KOPT-K1 (cell line): ENCODE measurements around the gene VDAC1.
"Not testable (repeated sequence)": the region's sequence is repeated elsewhere in the genome, so short reads cannot be mapped to it uniquely, and the experiment has no call there.

Source experiments
- H3K27ac ChIP-seq: fragments of 200-600 bp; sonication (generic); 2 replicates; pipeline ENCODE4 v1.5.1; 2016; ENCODE audit warnings: antibody characterized with exemption, mild to moderate bottlenecking, low read depth, low read length; ENCODE audit not compliant: poor library complexity, severe bottlenecking
- H3K36me3 ChIP-seq: fragments of 200-600 bp; sonication (generic); 2 replicates; pipeline ENCODE4 v1.5.1; 2017; ENCODE audit warnings: antibody characterized with exemption, mild to moderate bottlenecking, low read length, moderate library complexity; ENCODE audit not compliant: insufficient read depth
- H3K9me3 ChIP-seq: fragments of 200-600 bp; sonication (generic); 2 replicates; pipeline ENCODE4 v1.5.1; 2017; ENCODE audit warnings: antibody characterized with exemption, low read length, mild to moderate bottlenecking; ENCODE audit not compliant: insufficient read depth, poor library complexity, severe bottlenecking

The VDAC1 gene

GRCh38 chr5:133969654-133970324, 35.0 kb downstream of the VDAC1 start:
- no peak overlapping the region for H3K27ac ChIP-seq
- no peaks in the 10 kb centered on the region for H3K9me3 ChIP-seq
- peaks cover 47% of the 10 kb centered on the region for H3K36me3 ChIP-seq

GRCh38 chr5:133968204-133968980, 36.4 kb downstream of the VDAC1 start, which contains the start of gene C5orf15:
Gene C5orf15, minus strand, starts transcription at chr5:133968625. Its CDS starts 41 bp downstream, at chr5:133968584.
- peaks cover 33% of the 10 kb centered on the region for H3K36me3 ChIP-seq
- H3K9me3 ChIP-seq: peaks cover 9% of the 10 kb centered on the region
- H3K27ac ChIP-seq: peak within 1 kb of the TSS; percentile 72

GRCh38 chr5:133967698-133968203, 37.0 kb downstream of the VDAC1 start:
- Histone ChIP-seq H3K9me3 (peaks cover 9% of the 10 kb centered on the region), H3K36me3 (peaks cover 26% of the 10 kb centered on the region), H3K27ac (peak overlapping the region; percentile 72)

- peaks cover 20% of the 10 kb centered on the region for H3K36me3 ChIP-seq
- no peak overlapping the region for H3K27ac ChIP-seq
- peaks cover 9% of the 10 kb centered on the region for H3K9me3 ChIP-seq
Observed at GRCh38 chr5:133967124-133967523, 37.7 kb downstream of the VDAC1 start.

GRCh38 chr5:133966090-133966489, 38.7 kb downstream of the VDAC1 start:
- H3K36me3 ChIP-seq: peaks cover 10% of the 10 kb centered on the region
- H3K27ac ChIP-seq: no peak overlapping the region
- peaks cover 9% of the 10 kb centered on the region for H3K9me3 ChIP-seq

- peaks cover 9% of the 10 kb centered on the region for H3K9me3 ChIP-seq
- H3K36me3 ChIP-seq: peaks cover 17% of the 10 kb centered on the region
- H3K27ac ChIP-seq: no peak overlapping the region
Observed at GRCh38 chr5:133963493-133964128, 41.2 kb downstream of the VDAC1 start.

GRCh38 chr5:133962801-133963476, 41.8 kb downstream of the VDAC1 start:
- H3K36me3 ChIP-seq: peaks cover 24% of the 10 kb centered on the region
- H3K27ac ChIP-seq: no peak overlapping the region
- peaks cover 9% of the 10 kb centered on the region for H3K9me3 ChIP-seq

GRCh38 chr5:133962131-133962530, 42.6 kb downstream of the VDAC1 start:
- no peak overlapping the region for H3K27ac ChIP-seq
- H3K9me3 ChIP-seq: peaks cover 9% of the 10 kb centered on the region
- H3K36me3 ChIP-seq: peaks cover 32% of the 10 kb centered on the region

GRCh38 chr5:133959643-133960042, 45.1 kb downstream of the VDAC1 start:
- H3K36me3 ChIP-seq: peaks cover 57% of the 10 kb centered on the region
- H3K9me3 ChIP-seq: peaks cover 9% of the 10 kb centered on the region
- H3K27ac ChIP-seq: no peak overlapping the region

GRCh38 chr5:133957591-133957990, 47.2 kb downstream of the VDAC1 start:
- H3K9me3 ChIP-seq: no peaks in the 10 kb centered on the region
- peaks cover 60% of the 10 kb centered on the region for H3K36me3 ChIP-seq
- H3K27ac ChIP-seq: no peak overlapping the region

- Histone ChIP-seq H3K27ac (no peak overlapping the region), H3K9me3 (no peaks in the 10 kb centered on the region), H3K36me3 (peaks cover 60% of the 10 kb centered on the region)
Observed at GRCh38 chr5:133957080-133957479, 47.7 kb downstream of the VDAC1 start.

GRCh38 chr5:133956196-133956595, 48.6 kb downstream of the VDAC1 start:
- H3K27ac ChIP-seq, H3K9me3 ChIP-seq: not testable (repeated sequence)
- H3K36me3 ChIP-seq: peaks cover 60% of the 10 kb centered on the region

- Histone ChIP-seq H3K27ac (no peak overlapping the region), H3K9me3 (no peaks in the 10 kb centered on the region), H3K36me3 (peaks cover 43% of the 10 kb centered on the region)
Observed at GRCh38 chr5:133953568-133954145, 51.1 kb downstream of the VDAC1 start.

- H3K36me3 ChIP-seq: peaks cover 36% of the 10 kb centered on the region
- no peak overlapping the region for H3K27ac ChIP-seq
Observed at GRCh38 chr5:133952729-133953567, 51.8 kb downstream of the VDAC1 start.

More at GRCh38 chr5:133952729-133953567, 51.8 kb downstream of the VDAC1 start:
- no peaks in the 10 kb centered on the region for H3K9me3 ChIP-seq
